ENCODE results near the gene SH3PXD2A.

DNA sequence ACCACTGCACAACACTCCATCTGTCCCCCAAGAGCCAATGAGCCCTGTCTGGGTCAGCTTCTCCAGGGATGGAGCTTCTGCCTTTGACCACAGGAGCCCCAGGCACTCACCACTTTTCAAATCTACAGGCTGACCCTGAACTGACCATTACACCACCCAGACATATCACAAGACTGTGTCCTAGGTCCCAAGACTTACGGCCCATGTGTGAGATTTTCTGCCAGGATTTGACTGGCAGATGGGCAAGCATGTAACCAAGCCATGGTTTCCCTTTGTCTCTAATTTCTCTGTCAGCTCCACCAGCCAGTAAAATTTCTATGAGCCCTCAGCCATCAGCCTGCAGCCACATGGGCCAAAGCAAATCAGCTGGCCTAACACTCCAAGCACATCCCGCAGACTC, 92.5 kb downstream of the SH3PXD2A start:
- TF ChIP-seq, protein P1, sequence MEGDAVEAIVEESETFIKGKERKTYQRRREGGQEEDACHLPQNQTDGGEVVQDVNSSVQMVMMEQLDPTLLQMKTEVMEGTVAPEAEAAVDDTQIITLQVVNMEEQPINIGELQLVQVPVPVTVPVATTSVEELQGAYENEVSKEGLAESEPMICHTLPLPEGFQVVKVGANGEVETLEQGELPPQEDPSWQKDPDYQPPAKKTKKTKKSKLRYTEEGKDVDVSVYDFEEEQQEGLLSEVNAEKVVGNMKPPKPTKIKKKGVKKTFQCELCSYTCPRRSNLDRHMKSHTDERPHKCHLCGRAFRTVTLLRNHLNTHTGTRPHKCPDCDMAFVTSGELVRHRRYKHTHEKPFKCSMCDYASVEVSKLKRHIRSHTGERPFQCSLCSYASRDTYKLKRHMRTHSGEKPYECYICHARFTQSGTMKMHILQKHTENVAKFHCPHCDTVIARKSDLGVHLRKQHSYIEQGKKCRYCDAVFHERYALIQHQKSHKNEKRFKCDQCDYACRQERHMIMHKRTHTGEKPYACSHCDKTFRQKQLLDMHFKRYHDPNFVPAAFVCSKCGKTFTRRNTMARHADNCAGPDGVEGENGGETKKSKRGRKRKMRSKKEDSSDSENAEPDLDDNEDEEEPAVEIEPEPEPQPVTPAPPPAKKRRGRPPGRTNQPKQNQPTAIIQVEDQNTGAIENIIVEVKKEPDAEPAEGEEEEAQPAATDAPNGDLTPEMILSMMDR (conservative IDR thresholded peaks at IDR 0.05; ENCODE audit: low read depth, low read length): no peak
- TF ChIP-seq EZH2 (IDR thresholded peaks at IDR 0.05; ENCODE audit: borderline replicate concordance, low read depth, low read length, poor library complexity, severe bottlenecking): no peak
